PC-3 (cell line): ENCODE measurements around the gene WBP4.
"Not testable (repeated sequence)": the region's sequence is repeated elsewhere in the genome, so short reads cannot be mapped to it uniquely, and the experiment has no call there.

Experiments used
- EZH2 ChIP-seq: fragments of 300-600 bp; sonication (generic); IDR thresholded peaks from one replicate; pipeline ENCODE4 v1.6.1; 2017; ENCODE audit warnings: antibody characterized with exemption, mild to moderate bottlenecking, low read length; ENCODE audit not compliant: unreplicated experiment
- EZH2phosphoT487 ChIP-seq: fragments of 300-600 bp; sonication (generic); IDR thresholded peaks from 2 replicates; pipeline ENCODE4 v1.6.1; 2018; ENCODE audit warnings: mild to moderate bottlenecking, antibody characterized with exemption, low read length, borderline replicate concordance
- TF ChIP-seq, protein P1 (sequence below): fragments of 300-600 bp; sonication (generic); conservative IDR thresholded peaks from 2 replicates; pipeline ENCODE4 v1.5.1; 2017; ENCODE audit warnings: antibody characterized with exemption, low read depth, mild to moderate bottlenecking, low read length

DNA sequence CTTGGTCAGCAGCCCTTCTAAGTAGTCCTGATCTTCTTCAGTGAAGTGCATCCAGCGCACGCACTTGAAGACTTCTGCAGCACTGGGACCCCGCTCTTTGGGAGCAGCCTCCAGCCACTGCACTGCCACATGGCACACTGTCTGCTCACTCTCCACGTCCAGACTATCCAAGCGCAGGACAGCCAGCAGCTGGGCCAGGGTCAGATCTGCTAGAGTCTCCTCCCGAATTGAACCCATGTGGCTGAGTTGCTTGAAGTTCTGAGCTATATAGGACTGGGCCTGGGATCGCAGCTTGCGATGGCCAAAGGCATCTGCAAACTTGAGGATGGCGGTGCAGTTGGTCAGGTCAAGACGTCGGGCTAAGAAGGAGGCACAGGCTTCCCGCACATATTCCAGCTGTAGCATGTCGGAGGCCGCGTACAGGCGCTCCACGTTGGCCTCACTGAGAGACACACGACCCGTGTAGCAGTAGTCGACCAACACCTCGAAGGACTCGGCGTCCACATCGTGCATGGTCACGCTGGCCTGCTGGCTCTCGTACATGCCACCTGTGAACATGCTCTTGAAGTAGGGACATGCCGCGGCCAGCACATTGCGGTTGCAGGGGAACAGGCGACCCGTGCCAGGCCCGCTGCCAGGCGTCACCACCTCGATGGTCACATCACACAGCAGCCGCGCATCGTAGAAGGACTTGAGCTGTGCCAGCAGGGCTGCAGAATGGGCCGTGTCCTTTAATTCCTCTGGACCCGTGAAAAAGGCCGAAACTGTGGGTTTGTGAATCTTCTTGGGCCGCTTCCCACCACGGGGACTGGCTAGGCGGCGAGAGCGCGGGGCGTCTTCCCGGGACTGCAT is 70.6 kb downstream of the WBP4 start:
- TF ChIP-seq, protein P1, sequence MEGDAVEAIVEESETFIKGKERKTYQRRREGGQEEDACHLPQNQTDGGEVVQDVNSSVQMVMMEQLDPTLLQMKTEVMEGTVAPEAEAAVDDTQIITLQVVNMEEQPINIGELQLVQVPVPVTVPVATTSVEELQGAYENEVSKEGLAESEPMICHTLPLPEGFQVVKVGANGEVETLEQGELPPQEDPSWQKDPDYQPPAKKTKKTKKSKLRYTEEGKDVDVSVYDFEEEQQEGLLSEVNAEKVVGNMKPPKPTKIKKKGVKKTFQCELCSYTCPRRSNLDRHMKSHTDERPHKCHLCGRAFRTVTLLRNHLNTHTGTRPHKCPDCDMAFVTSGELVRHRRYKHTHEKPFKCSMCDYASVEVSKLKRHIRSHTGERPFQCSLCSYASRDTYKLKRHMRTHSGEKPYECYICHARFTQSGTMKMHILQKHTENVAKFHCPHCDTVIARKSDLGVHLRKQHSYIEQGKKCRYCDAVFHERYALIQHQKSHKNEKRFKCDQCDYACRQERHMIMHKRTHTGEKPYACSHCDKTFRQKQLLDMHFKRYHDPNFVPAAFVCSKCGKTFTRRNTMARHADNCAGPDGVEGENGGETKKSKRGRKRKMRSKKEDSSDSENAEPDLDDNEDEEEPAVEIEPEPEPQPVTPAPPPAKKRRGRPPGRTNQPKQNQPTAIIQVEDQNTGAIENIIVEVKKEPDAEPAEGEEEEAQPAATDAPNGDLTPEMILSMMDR, result not testable (repeated sequence)
- not testable (repeated sequence) for TF ChIP-seq EZH2phosphoT487, EZH2
